Glutamatergic neuron (in vitro differentiated cells): ENCODE measurements around the gene SH3GLB1. TPM values are rescaled to one million over a fixed set of nuclear protein-coding genes. Genes with fewer than 3 reads are reported as not detected.

Experiments
- DNase-seq: peaks from one replicate; pipeline ENCODE4 v3.0.0; 2022
- H3K27ac Mint-ChIP-seq: one replicate; pipeline ENCODE4 v1.8.0; 2020; ENCODE audit warnings: mild to moderate bottlenecking, mixed read lengths, inconsistent platforms; ENCODE audit not compliant: unreplicated experiment
- H3K27me3 Mint-ChIP-seq: one replicate; pipeline ENCODE4 v1.8.0; 2020; ENCODE audit warnings: mild to moderate bottlenecking, moderate library complexity, mixed read lengths, inconsistent platforms; ENCODE audit not compliant: unreplicated experiment
- H3K36me3 Mint-ChIP-seq: one replicate; pipeline ENCODE4 v1.8.0; 2020; ENCODE audit warnings: mild to moderate bottlenecking, mixed read lengths, inconsistent platforms; ENCODE audit not compliant: unreplicated experiment
- H3K4me1 Mint-ChIP-seq: one replicate; pipeline ENCODE4 v1.8.0; 2020; ENCODE audit warnings: mild to moderate bottlenecking, low read depth, mixed read lengths, inconsistent platforms; ENCODE audit not compliant: unreplicated experiment
- H3K4me3 Mint-ChIP-seq: one replicate; pipeline ENCODE4 v1.8.0; 2020; ENCODE audit warnings: mild to moderate bottlenecking, mixed read lengths, inconsistent platforms; ENCODE audit not compliant: unreplicated experiment
- H3K9me3 Mint-ChIP-seq: one replicate; pipeline ENCODE4 v1.8.0; 2020; ENCODE audit warnings: mild to moderate bottlenecking, moderate library complexity, mixed read lengths, inconsistent platforms; ENCODE audit not compliant: unreplicated experiment
- CTCF ChIP-seq: fragments of 200-600 bp; sonication (generic); IDR thresholded peaks from one replicate; pipeline ENCODE4 v1.5.0; 2021; ENCODE audit not compliant: partially characterized antibody, unreplicated experiment
- total RNA-seq: library from RNA; stranded (reverse); fragmentation: NEBNext Ultra II Directional; extraction: Animal tissue kit (Norgen Biotek cat#: 25700); gene quantifications from one replicate; pipeline ENCODE4 v1.2.1, GENCODE V29; 2021; ENCODE audit not compliant: unreplicated experiment

Gene SH3GLB1
- total RNA-seq, 1 donor from 2014 or later, result 113 TPM

GRCh38 chr1:86760199-86760598, 55.8 kb downstream of the SH3GLB1 start:
- no peaks in the 10 kb centered on the region for H3K36me3 Mint-ChIP-seq
- H3K27me3 Mint-ChIP-seq, result peaks cover 1% of the 10 kb centered on the region
- H3K9me3 Mint-ChIP-seq, result no peaks in the 10 kb centered on the region
- DNase-seq, result no peak
- no peak for TF ChIP-seq CTCF
- H3K4me3 Mint-ChIP-seq, result no peak overlapping the region
- H3K27ac Mint-ChIP-seq, result no peak overlapping the region
- no peaks in the 10 kb centered on the region for H3K4me1 Mint-ChIP-seq

GRCh38 chr1:86762336-86762735, 58.0 kb downstream of the SH3GLB1 start:
- TF ChIP-seq CTCF, result no peak
- H3K9me3 Mint-ChIP-seq, result no peaks in the 10 kb centered on the region
- H3K27me3 Mint-ChIP-seq, result peaks cover 1% of the 10 kb centered on the region
- H3K4me1 Mint-ChIP-seq, result no peaks in the 10 kb centered on the region
- H3K4me3 Mint-ChIP-seq, result no peak overlapping the region
- no peaks in the 10 kb centered on the region for H3K36me3 Mint-ChIP-seq
- no peak overlapping the region for H3K27ac Mint-ChIP-seq
- no peak for DNase-seq

GRCh38 chr1:86764523-86764922, 60.1 kb downstream of the SH3GLB1 start:
- Mint-ChIP-seq H3K27me3 (peaks cover 1% of the 10 kb centered on the region), H3K4me1 (no peaks in the 10 kb centered on the region), H3K36me3 (no peaks in the 10 kb centered on the region), H3K9me3 (no peaks in the 10 kb centered on the region), H3K27ac (no peak overlapping the region), H3K4me3 (no peak overlapping the region)
- TF ChIP-seq CTCF, result no peak
- DNase-seq, result no peak

GRCh38 chr1:86765073-86765472, 60.7 kb downstream of the SH3GLB1 start:
- no peak for DNase-seq
- TF ChIP-seq CTCF, result no peak
- no peaks in the 10 kb centered on the region for H3K36me3 Mint-ChIP-seq
- H3K9me3 Mint-ChIP-seq, result no peaks in the 10 kb centered on the region
- peaks cover 1% of the 10 kb centered on the region for H3K27me3 Mint-ChIP-seq
- no peaks in the 10 kb centered on the region for H3K4me1 Mint-ChIP-seq
- no peak overlapping the region for H3K27ac Mint-ChIP-seq
- H3K4me3 Mint-ChIP-seq, result no peak overlapping the region

GRCh38 chr1:86765674-86766073, 61.3 kb downstream of the SH3GLB1 start:
- no peaks in the 10 kb centered on the region for H3K4me1 Mint-ChIP-seq
- no peak for DNase-seq
- H3K27ac Mint-ChIP-seq, result no peak overlapping the region
- H3K36me3 Mint-ChIP-seq, result no peaks in the 10 kb centered on the region
- TF ChIP-seq CTCF, result no peak
- peaks cover 1% of the 10 kb centered on the region for H3K27me3 Mint-ChIP-seq
- H3K9me3 Mint-ChIP-seq, result no peaks in the 10 kb centered on the region
- H3K4me3 Mint-ChIP-seq, result no peak overlapping the region
